ENCODE results near the gene RHOBTB3. TPM values are rescaled to one million over a fixed set of nuclear protein-coding genes. Genes with fewer than 3 reads are reported as not detected.

Gene RHOBTB3
- polyA plus RNA-seq, 2 of the 4 experiments (the other 2 are of a cell fraction): 9.1 to 28.6 TPM

- H3K4me1 ChIP-seq: peaks cover 34% of the 10 kb centered on the region
- DNase-seq (ENCODE audit: low read depth in 1 of 2, low spot score in 1 of 2) (no peak), ATAC-seq (no peak), FAIRE-seq (no peak)
- no peak for TF ChIP-seq BCL3 (IDR thresholded peaks at IDR 0.05)
- no peak for TF ChIP-seq GATA3 (IDR thresholded peaks at IDR 0.05; ENCODE audit: borderline replicate concordance)
- TF ChIP-seq FOSL2 (IDR thresholded peaks at IDR 0.05): no peak
- no peak for TF ChIP-seq FOSL2 (CRISPR knock-in tag; IDR thresholded peaks at IDR 0.05)
- TF ChIP-seq HDAC2 (IDR thresholded peaks at IDR 0.05): no peak
- no peak overlapping the region; a peak in 1 of 6 replicates for H3K27ac ChIP-seq
- ChIA-PET CTCF (interaction anchor here (1.0 to 16.1 kb wide), 2 partner anchors 58 to 112 kb away, joined by 4 to 469 read pairs; no protein-coding TSS in a partner anchor), POLR2A (interaction anchor here (0.6 kb wide), 1 partner anchor 37 kb away, joined by 3 read pairs; no protein-coding TSS in a partner anchor)
- no peak overlapping the region for H3K4me2 ChIP-seq
- H3K9me3 ChIP-seq: no peaks in the 10 kb centered on the region
- WGBS (ENCODE audit: missing lambda C conversion rate): 93% methylated on average over 3 of the region's 3 CpGs
- H3K4me3 ChIP-seq: no peak overlapping the region
Measured at GRCh38 chr5:95786821-95787418, 55.8 kb downstream of the RHOBTB3 start.

DNA sequence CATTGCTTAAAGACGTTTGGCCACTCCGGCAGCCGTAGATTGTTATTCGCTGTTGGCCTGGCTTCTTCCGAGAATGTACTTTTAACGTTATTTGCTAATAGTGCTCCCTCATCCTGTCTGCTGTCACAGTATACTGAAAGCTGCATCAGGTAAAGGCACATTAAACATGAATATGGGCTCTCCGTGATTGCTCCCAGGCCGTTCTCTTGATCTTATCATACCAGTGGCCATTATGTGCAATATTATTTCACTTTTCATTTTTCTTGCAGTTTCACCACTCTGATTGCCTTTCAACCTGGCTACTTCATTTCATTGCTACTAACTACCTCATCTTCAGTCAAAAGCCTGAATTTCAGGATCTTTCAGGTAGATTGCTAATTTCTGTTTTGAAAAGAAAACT lies 57.4 kb downstream of the RHOBTB3 start:
- 94% methylated on average over 8 of the region's 8 CpGs for WGBS (ENCODE audit: missing lambda C conversion rate)
- no peak overlapping the region; a peak in 1 of 6 replicates for H3K27ac ChIP-seq
- ATAC-seq: no peak
- no peaks in the 10 kb centered on the region for H3K9me3 ChIP-seq
- POLR2A ChIA-PET: no interaction called here
- H3K4me2 ChIP-seq: no peak overlapping the region
- peaks cover 45% of the 10 kb centered on the region for H3K4me1 ChIP-seq
- DNase-seq (ENCODE audit: low read depth in 1 of 2, low spot score in 1 of 2): no peak
- H3K4me3 ChIP-seq: no peak overlapping the region
- TF ChIP-seq CBX8 (IDR thresholded peaks at IDR 0.05) (no peak), CHD2 (IDR thresholded peaks at IDR 0.05; ENCODE audit: low read length, partially characterized antibody) (no peak), FOSL2 (IDR thresholded peaks at IDR 0.05) (no peak), FOSL2 (CRISPR knock-in tag; IDR thresholded peaks at IDR 0.05) (no peak), CHD4 (IDR thresholded peaks at IDR 0.05; ENCODE audit: borderline replicate concordance) (no peak), CEBPB (IDR thresholded peaks at IDR 0.05) (no peak), MYC (IDR thresholded peaks at IDR 0.05; ENCODE audit: borderline replicate concordance, low read length) (no peak), RCOR1 (IDR thresholded peaks at IDR 0.05; ENCODE audit: low read depth, low read length) (no peak)
- TF ChIP-seq, protein P1, sequence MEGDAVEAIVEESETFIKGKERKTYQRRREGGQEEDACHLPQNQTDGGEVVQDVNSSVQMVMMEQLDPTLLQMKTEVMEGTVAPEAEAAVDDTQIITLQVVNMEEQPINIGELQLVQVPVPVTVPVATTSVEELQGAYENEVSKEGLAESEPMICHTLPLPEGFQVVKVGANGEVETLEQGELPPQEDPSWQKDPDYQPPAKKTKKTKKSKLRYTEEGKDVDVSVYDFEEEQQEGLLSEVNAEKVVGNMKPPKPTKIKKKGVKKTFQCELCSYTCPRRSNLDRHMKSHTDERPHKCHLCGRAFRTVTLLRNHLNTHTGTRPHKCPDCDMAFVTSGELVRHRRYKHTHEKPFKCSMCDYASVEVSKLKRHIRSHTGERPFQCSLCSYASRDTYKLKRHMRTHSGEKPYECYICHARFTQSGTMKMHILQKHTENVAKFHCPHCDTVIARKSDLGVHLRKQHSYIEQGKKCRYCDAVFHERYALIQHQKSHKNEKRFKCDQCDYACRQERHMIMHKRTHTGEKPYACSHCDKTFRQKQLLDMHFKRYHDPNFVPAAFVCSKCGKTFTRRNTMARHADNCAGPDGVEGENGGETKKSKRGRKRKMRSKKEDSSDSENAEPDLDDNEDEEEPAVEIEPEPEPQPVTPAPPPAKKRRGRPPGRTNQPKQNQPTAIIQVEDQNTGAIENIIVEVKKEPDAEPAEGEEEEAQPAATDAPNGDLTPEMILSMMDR (IDR thresholded peaks at IDR 0.05): no peak
- FAIRE-seq: no peak
- CTCF ChIA-PET: interaction anchor here (0.5 to 16.1 kb wide), 2 partner anchors 47 to 57 kb away, joined by 3 to 469 read pairs; no protein-coding TSS in a partner anchor

GRCh38 chr5:95791751-95792150 lies 60.6 kb downstream of the RHOBTB3 start:
- peaks cover 63% of the 10 kb centered on the region for H3K4me1 ChIP-seq
- FAIRE-seq (no peak), DNase-seq (ENCODE audit: low read depth in 1 of 2, low spot score in 1 of 2) (no peak), ATAC-seq (no peak)
- peak overlapping the region; percentile 7; the same call in 1 of the 3 replicates for H3K4me2 ChIP-seq
- 57% methylated on average over 6 of the region's 6 CpGs for WGBS (ENCODE audit: missing lambda C conversion rate)
- POLR2A ChIA-PET: interaction anchor here (0.7 to 1.1 kb wide), 2 partner anchors 31 to 43 kb away, joined by 3 read pairs; partner anchors contain the start of gene GLRX
- no peaks in the 10 kb centered on the region for H3K9me3 ChIP-seq
- CTCF ChIA-PET: interaction anchor here (1.3 to 16.1 kb wide), 5 partner anchors 10 to 811 kb away, joined by 3 to 469 read pairs (median 4); no protein-coding TSS in a partner anchor
- no peak overlapping the region for H3K4me3 ChIP-seq
- H3K27ac ChIP-seq: peak overlapping the region; percentile 51 to 83
- TF ChIP-seq RNF2 (IDR thresholded peaks at IDR 0.05; ENCODE audit: borderline replicate concordance, low read depth) (no peak), ZSCAN20 (CRISPR knock-in tag; IDR thresholded peaks at IDR 0.05) (no peak), SREBF2 (IDR thresholded peaks at IDR 0.05) (no peak), ZC3H11A (IDR thresholded peaks at IDR 0.05) (no peak), MAFK (IDR thresholded peaks at IDR 0.05; ENCODE audit: partially characterized antibody) (no peak), BHLHE40 (IDR thresholded peaks at IDR 0.05; ENCODE audit: low read depth, low read length) (no peak), KDM1A (IDR thresholded peaks at IDR 0.05; ENCODE audit: low read depth) (no peak)
- TF ChIP-seq, protein P2, sequence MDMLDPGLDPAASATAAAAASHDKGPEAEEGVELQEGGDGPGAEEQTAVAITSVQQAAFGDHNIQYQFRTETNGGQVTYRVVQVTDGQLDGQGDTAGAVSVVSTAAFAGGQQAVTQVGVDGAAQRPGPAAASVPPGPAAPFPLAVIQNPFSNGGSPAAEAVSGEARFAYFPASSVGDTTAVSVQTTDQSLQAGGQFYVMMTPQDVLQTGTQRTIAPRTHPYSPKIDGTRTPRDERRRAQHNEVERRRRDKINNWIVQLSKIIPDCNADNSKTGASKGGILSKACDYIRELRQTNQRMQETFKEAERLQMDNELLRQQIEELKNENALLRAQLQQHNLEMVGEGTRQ (IDR thresholded peaks at IDR 0.05): no peak
- TF ChIP-seq, protein P3, sequence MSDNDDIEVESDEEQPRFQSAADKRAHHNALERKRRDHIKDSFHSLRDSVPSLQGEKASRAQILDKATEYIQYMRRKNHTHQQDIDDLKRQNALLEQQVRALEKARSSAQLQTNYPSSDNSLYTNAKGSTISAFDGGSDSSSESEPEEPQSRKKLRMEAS (IDR thresholded peaks at IDR 0.05): no peak
- TF ChIP-seq, protein P4, sequence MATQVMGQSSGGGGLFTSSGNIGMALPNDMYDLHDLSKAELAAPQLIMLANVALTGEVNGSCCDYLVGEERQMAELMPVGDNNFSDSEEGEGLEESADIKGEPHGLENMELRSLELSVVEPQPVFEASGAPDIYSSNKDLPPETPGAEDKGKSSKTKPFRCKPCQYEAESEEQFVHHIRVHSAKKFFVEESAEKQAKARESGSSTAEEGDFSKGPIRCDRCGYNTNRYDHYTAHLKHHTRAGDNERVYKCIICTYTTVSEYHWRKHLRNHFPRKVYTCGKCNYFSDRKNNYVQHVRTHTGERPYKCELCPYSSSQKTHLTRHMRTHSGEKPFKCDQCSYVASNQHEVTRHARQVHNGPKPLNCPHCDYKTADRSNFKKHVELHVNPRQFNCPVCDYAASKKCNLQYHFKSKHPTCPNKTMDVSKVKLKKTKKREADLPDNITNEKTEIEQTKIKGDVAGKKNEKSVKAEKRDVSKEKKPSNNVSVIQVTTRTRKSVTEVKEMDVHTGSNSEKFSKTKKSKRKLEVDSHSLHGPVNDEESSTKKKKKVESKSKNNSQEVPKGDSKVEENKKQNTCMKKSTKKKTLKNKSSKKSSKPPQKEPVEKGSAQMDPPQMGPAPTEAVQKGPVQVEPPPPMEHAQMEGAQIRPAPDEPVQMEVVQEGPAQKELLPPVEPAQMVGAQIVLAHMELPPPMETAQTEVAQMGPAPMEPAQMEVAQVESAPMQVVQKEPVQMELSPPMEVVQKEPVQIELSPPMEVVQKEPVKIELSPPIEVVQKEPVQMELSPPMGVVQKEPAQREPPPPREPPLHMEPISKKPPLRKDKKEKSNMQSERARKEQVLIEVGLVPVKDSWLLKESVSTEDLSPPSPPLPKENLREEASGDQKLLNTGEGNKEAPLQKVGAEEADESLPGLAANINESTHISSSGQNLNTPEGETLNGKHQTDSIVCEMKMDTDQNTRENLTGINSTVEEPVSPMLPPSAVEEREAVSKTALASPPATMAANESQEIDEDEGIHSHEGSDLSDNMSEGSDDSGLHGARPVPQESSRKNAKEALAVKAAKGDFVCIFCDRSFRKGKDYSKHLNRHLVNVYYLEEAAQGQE (IDR thresholded peaks at IDR 0.05): no peak

All from A549 (cell line).